WTC11 (cell line): ENCODE results near the gene YIF1A. TPM values are rescaled to one million over a fixed set of nuclear protein-coding genes. Genes with fewer than 3 reads are reported as not detected.

Experiments
- ATAC-seq: fragments of 200-7000 bp; cut with Tn5 transposase; 2 replicates; pipeline ENCODE4 v1.10.0; 2021; ENCODE audit warnings: mild to moderate bottlenecking, moderate library complexity
- CTCF ChIA-PET: fragments of 300-600 bp; sonication (Branson Sonifier 250); formaldehyde crosslinking; loops from one replicate; lab custom pipeline; 2021; ENCODE audit warnings: antibody characterized with exemption; lab: Charles Lee
- POLR2A ChIA-PET: fragments of 350-600 bp; sonication (Branson Sonifier 250); formaldehyde crosslinking; loops from one replicate; lab custom pipeline; 2021; ENCODE audit warnings: antibody characterized with exemption; lab: Charles Lee
- DNase-seq: peaks from one replicate; pipeline ENCODE4 v3.0.0; 2021; ENCODE audit warnings: low spot score
- H3K27ac Mint-ChIP-seq: 2 replicates; pipeline ENCODE4 v1.8.0; 2021; ENCODE audit warnings: mixed read lengths
- H3K27me3 Mint-ChIP-seq: 2 replicates; pipeline ENCODE4 v1.8.0; 2021; ENCODE audit warnings: low read depth, mild to moderate bottlenecking, moderate library complexity, mixed read lengths
- H3K36me3 Mint-ChIP-seq: 2 replicates; pipeline ENCODE4 v1.8.0; 2021; ENCODE audit warnings: mixed read lengths
- H3K4me1 Mint-ChIP-seq: 2 replicates; pipeline ENCODE4 v1.8.0; 2022; ENCODE audit warnings: mixed read lengths
- H3K4me3 Mint-ChIP-seq: 2 replicates; pipeline ENCODE4 v1.8.0; 2021; ENCODE audit warnings: mild to moderate bottlenecking, moderate library complexity, mixed read lengths
- H3K9me3 Mint-ChIP-seq: 2 replicates; pipeline ENCODE4 v1.8.0; 2021; ENCODE audit warnings: mixed read lengths
- ATF2 ChIP-seq: sonication (generic); formaldehyde crosslinking; IDR thresholded peaks from 2 replicates; pipeline ENCODE4 v1.8.1; 2022; ENCODE audit warnings: low read depth, missing genetic modification reagents, borderline replicate concordance
- ERG ChIP-seq: fragments of 250-450 bp; sonication (Bioruptor Pico); IDR thresholded peaks from 2 replicates; pipeline ENCODE4 v1.8.0; 2021; ENCODE audit warnings: mild to moderate bottlenecking
- FOXJ3 ChIP-seq: sonication (generic); formaldehyde crosslinking; IDR thresholded peaks from 2 replicates; pipeline ENCODE4 v1.9.0; 2021; ENCODE audit warnings: missing genetic modification reagents, mild to moderate bottlenecking, borderline replicate concordance
- FOXK1 ChIP-seq: sonication (generic); formaldehyde crosslinking; IDR thresholded peaks from 2 replicates; pipeline ENCODE4 v1.8.0; 2022; ENCODE audit warnings: mild to moderate bottlenecking, moderate library complexity, missing genetic modification reagents
- GABPB1 ChIP-seq: sonication (generic); formaldehyde crosslinking; IDR thresholded peaks from 2 replicates; pipeline ENCODE4 v1.8.1; 2023; ENCODE audit warnings: mild to moderate bottlenecking, missing genetic modification reagents
- GRHL2 ChIP-seq: fragments of 250-450 bp; sonication (Bioruptor Pico); IDR thresholded peaks from 2 replicates; pipeline ENCODE4 v1.8.0; 2022; ENCODE audit warnings: mild to moderate bottlenecking, moderate library complexity; ENCODE audit not compliant: insufficient replicate concordance, severe bottlenecking
- HMGXB4 ChIP-seq: sonication (generic); formaldehyde crosslinking; IDR thresholded peaks from 2 replicates; pipeline ENCODE4 v1.8.1; 2023; ENCODE audit warnings: mild to moderate bottlenecking, moderate library complexity, missing genetic modification reagents
- IRF1 ChIP-seq: sonication (generic); formaldehyde crosslinking; IDR thresholded peaks from 2 replicates; pipeline ENCODE4 v1.8.0; 2023; ENCODE audit warnings: missing genetic modification reagents
- MYBL2 ChIP-seq: sonication (generic); formaldehyde crosslinking; IDR thresholded peaks from 2 replicates; pipeline ENCODE4 v1.8.1; 2023; ENCODE audit warnings: mild to moderate bottlenecking, moderate library complexity, missing genetic modification reagents
- NFE2L1 ChIP-seq: sonication (generic); formaldehyde crosslinking; IDR thresholded peaks from 2 replicates; pipeline ENCODE4 v1.8.1; 2023; ENCODE audit warnings: missing genetic modification reagents
- NR1H2 ChIP-seq: sonication (generic); formaldehyde crosslinking; IDR thresholded peaks from 2 replicates; pipeline ENCODE4 v1.9.0; 2021; ENCODE audit warnings: mild to moderate bottlenecking, moderate library complexity, missing genetic modification reagents
- TEAD4 ChIP-seq: sonication (generic); formaldehyde crosslinking; IDR thresholded peaks from 2 replicates; pipeline ENCODE4 v1.8.0; 2022; ENCODE audit warnings: mild to moderate bottlenecking, missing genetic modification reagents
- USF2 ChIP-seq: sonication (generic); formaldehyde crosslinking; IDR thresholded peaks from 2 replicates; pipeline ENCODE4 v1.8.1; 2023; ENCODE audit warnings: mild to moderate bottlenecking, missing genetic modification reagents, moderate library complexity
- ZNF281 ChIP-seq: sonication (generic); formaldehyde crosslinking; IDR thresholded peaks from 2 replicates; pipeline ENCODE4 v1.8.0; 2023; ENCODE audit warnings: mild to moderate bottlenecking, missing genetic modification reagents
- ZNF423 ChIP-seq: fragments of 250-450 bp; sonication (Bioruptor Pico); IDR thresholded peaks from 2 replicates; pipeline ENCODE4 v2.1.2; 2022; ENCODE audit warnings: mild to moderate bottlenecking, moderate library complexity
- ZNF512 ChIP-seq: sonication (generic); formaldehyde crosslinking; IDR thresholded peaks from 2 replicates; pipeline ENCODE4 v1.8.1; 2022; ENCODE audit warnings: missing genetic modification reagents, borderline replicate concordance
- total RNA-seq: library from RNA; stranded (reverse); gene quantifications from 3 replicates; pipeline ENCODE4 v1.2.3, GENCODE V29; 2021

The YIF1A gene
- total RNA-seq, 1 experiment from 2014 or later: 86.9 TPM

GRCh38 chr11:66247801-66248200, 41.1 kb downstream of the YIF1A start:
- Mint-ChIP-seq H3K4me3 (no peak overlapping the region), H3K27me3 (no peaks in the 10 kb centered on the region; the same call in 1 of the 2 replicates), H3K9me3 (no peaks in the 10 kb centered on the region), H3K4me1 (no peaks in the 10 kb centered on the region), H3K27ac (no peak overlapping the region), H3K36me3 (no peaks in the 10 kb centered on the region)
- DNase-seq: no peak
- CTCF ChIA-PET: interaction anchor here (1.3 kb wide), 2 partner anchors 17 to 25 kb away, joined by 4 to 5 read pairs; no protein-coding TSS in a partner anchor
- TF ChIP-seq ZNF281 (CRISPR knock-in tag): no peak
- no peak for TF ChIP-seq IRF1 (CRISPR knock-in tag)
- TF ChIP-seq NFE2L1: no peak
- TF ChIP-seq GABPB1 (CRISPR knock-in tag): no peak
- no peak for TF ChIP-seq ZNF423 (CRISPR knock-in tag)
- no peak for TF ChIP-seq MYBL2 (CRISPR knock-in tag)
- TF ChIP-seq ATF2: no peak
- no peak for TF ChIP-seq ZNF512 (CRISPR knock-in tag)
- TF ChIP-seq TEAD4 (CRISPR knock-in tag): no peak
- no peak for TF ChIP-seq ERG (CRISPR knock-in tag)
- no peak for TF ChIP-seq FOXJ3 (CRISPR knock-in tag)
- no peak for TF ChIP-seq FOXK1 (CRISPR knock-in tag)
- TF ChIP-seq HMGXB4: no peak
- TF ChIP-seq USF2 (CRISPR knock-in tag): no peak
- no peak for TF ChIP-seq GRHL2
- no peak for TF ChIP-seq NR1H2 (CRISPR knock-in tag)
- POLR2A ChIA-PET: no interaction called here
- no peak for ATAC-seq
